ENCODE measurements around the gene OR8J1. TPM values are rescaled to one million over a fixed set of nuclear protein-coding genes. Genes with fewer than 3 reads are reported as not detected.

The OR8J1 gene
- total RNA-seq, 1 experiment from 2014 or later = not detected

- H3K27me3 ChIP-seq (replicated peaks; ENCODE audit: control insufficient read depth, insufficient read depth, low read length) = no peaks in the 10 kb centered on the region
- TF ChIP-seq CTCF (IDR thresholded peaks at IDR 0.05; ENCODE audit: insufficient read depth in 1 of 2, low read depth in 1 of 2, low read length in 1 of 2, severe bottlenecking in 1 of 2, unreplicated experiment in 1 of 2) = no peak
- H3K4me1 ChIP-seq = no peaks in the 10 kb centered on the region
- H3K36me3 ChIP-seq (ENCODE audit: control insufficient read depth, insufficient read depth, low read length) = no peaks in the 10 kb centered on the region
- Mint-ChIP-seq H3K4me1 (ENCODE audit: low read depth, unreplicated experiment) (peaks cover 6% of the 10 kb centered on the region), H3K36me3 (ENCODE audit: insufficient read depth, unreplicated experiment) (no peaks in the 10 kb centered on the region), H3K9me3 (ENCODE audit: unreplicated experiment) (no peaks in the 10 kb centered on the region), H3K27me3 (ENCODE audit: insufficient read depth, unreplicated experiment) (no peaks in the 10 kb centered on the region), H3K4me3 (ENCODE audit: unreplicated experiment) (no peak overlapping the region), H3K27ac (ENCODE audit: unreplicated experiment) (no peak overlapping the region)
- POLR2A ChIA-PET = no interaction called here
- no peak overlapping the region for H3K4me3 ChIP-seq (ENCODE audit: low read depth, low read length)
- CTCF ChIA-PET = no interaction called here
- no peak for DNase-seq
- no TSS peak for BruUV-seq (replicated peaks)
- intact Hi-C loops (cut with micrococcal nuclease; ENCODE audit: unreplicated experiment) = no loop called here
- H3K9me3 ChIP-seq = no peaks in the 10 kb centered on the region
These were observed 22.1 kb upstream of the OR8J1 start for GRCh38 chr11:56331861-56332491.

GRCh38 chr11:56333156-56333555 lies 20.9 kb upstream of the OR8J1 start:
- no peaks in the 10 kb centered on the region for H3K27me3 Mint-ChIP-seq (ENCODE audit: insufficient read depth, unreplicated experiment)
- no peak for DNase-seq
- TF ChIP-seq CTCF (IDR thresholded peaks at IDR 0.05; ENCODE audit: insufficient read depth in 1 of 2, low read depth in 1 of 2, low read length in 1 of 2, severe bottlenecking in 1 of 2, unreplicated experiment in 1 of 2) = no peak
- Histone ChIP-seq H3K4me1 (no peaks in the 10 kb centered on the region), H3K27me3 (replicated peaks; ENCODE audit: control insufficient read depth, insufficient read depth, low read length) (no peaks in the 10 kb centered on the region), H3K4me3 (ENCODE audit: low read depth, low read length) (no peak overlapping the region), H3K9me3 (no peaks in the 10 kb centered on the region), H3K36me3 (ENCODE audit: control insufficient read depth, insufficient read depth, low read length) (no peaks in the 10 kb centered on the region)
- no peaks in the 10 kb centered on the region for H3K4me1 Mint-ChIP-seq (ENCODE audit: low read depth, unreplicated experiment)
- BruUV-seq (replicated peaks) = no TSS peak
- H3K9me3 Mint-ChIP-seq (ENCODE audit: unreplicated experiment) = no peaks in the 10 kb centered on the region
- CTCF ChIA-PET = no interaction called here
- H3K27ac Mint-ChIP-seq (ENCODE audit: unreplicated experiment) = no peak overlapping the region
- H3K36me3 Mint-ChIP-seq (ENCODE audit: insufficient read depth, unreplicated experiment) = no peaks in the 10 kb centered on the region
- H3K4me3 Mint-ChIP-seq (ENCODE audit: unreplicated experiment) = no peak overlapping the region
- POLR2A ChIA-PET = no interaction called here
- intact Hi-C loops (cut with micrococcal nuclease; ENCODE audit: unreplicated experiment) = no loop called here

DNA sequence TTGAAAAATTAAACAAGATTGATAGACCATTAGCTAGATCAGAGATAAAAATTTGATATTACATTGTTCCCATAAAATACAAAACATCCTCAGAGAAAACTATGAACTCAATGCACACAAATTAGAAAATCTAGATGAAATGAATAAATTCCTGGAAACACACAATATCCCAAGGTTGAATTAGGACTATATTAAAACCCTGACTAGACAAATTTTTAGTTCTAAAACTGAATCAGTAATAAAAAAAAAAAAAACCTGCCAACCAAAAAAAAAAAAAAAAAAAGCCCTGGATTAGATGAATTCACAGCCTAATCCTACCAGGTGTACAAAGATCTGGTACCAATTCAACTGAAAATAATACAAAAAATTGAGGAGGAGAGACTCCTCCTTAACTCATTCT lies 13.8 kb upstream of the OR8J1 start:
- no peaks in the 10 kb centered on the region for H3K4me1 ChIP-seq
- Mint-ChIP-seq H3K27me3 (ENCODE audit: insufficient read depth, unreplicated experiment) (no peaks in the 10 kb centered on the region), H3K4me1 (ENCODE audit: low read depth, unreplicated experiment) (no peaks in the 10 kb centered on the region), H3K9me3 (ENCODE audit: unreplicated experiment) (no peaks in the 10 kb centered on the region), H3K4me3 (ENCODE audit: unreplicated experiment) (no peak overlapping the region), H3K27ac (ENCODE audit: unreplicated experiment) (no peak overlapping the region), H3K36me3 (ENCODE audit: insufficient read depth, unreplicated experiment) (no peaks in the 10 kb centered on the region)
- intact Hi-C loops (cut with micrococcal nuclease; ENCODE audit: unreplicated experiment) = no loop called here
- no peak overlapping the region for H3K4me3 ChIP-seq (ENCODE audit: low read depth, low read length)
- TF ChIP-seq CTCF (IDR thresholded peaks at IDR 0.05; ENCODE audit: insufficient read depth in 1 of 2, low read depth in 1 of 2, low read length in 1 of 2, severe bottlenecking in 1 of 2, unreplicated experiment in 1 of 2) = no peak
- no peaks in the 10 kb centered on the region for H3K9me3 ChIP-seq
- no peak for DNase-seq
- BruUV-seq (replicated peaks) = no TSS peak
- no peaks in the 10 kb centered on the region for H3K27me3 ChIP-seq (replicated peaks; ENCODE audit: control insufficient read depth, insufficient read depth, low read length)
- ChIA-PET CTCF (no interaction called here), POLR2A (no interaction called here)
- H3K36me3 ChIP-seq (ENCODE audit: control insufficient read depth, insufficient read depth, low read length) = no peaks in the 10 kb centered on the region
